Progenitor cell of endocrine pancreas (in vitro differentiated cells): ENCODE data around the gene VPS33A. TPM values are rescaled to one million over a fixed set of nuclear protein-coding genes. Genes with fewer than 3 reads are reported as not detected.
A peak's percentile ranks its signal among the peaks of the same experiment; 100 is the strongest.

ENCODE experiments used
- DNase-seq: peaks from one replicate; pipeline ENCODE4 v3.0.0; 2021; ENCODE audit warnings: low spot score; ENCODE audit not compliant: unreplicated experiment
- H3K27ac Mint-ChIP-seq: 2 replicates; pipeline ENCODE4 v1.8.0; 2021; ENCODE audit warnings: mild to moderate bottlenecking, moderate library complexity, mixed read lengths
- H3K27me3 Mint-ChIP-seq: 2 replicates; pipeline ENCODE4 v1.8.0; 2021; ENCODE audit warnings: mixed read lengths
- H3K36me3 Mint-ChIP-seq: 2 replicates; pipeline ENCODE4 v1.8.0; 2022; ENCODE audit warnings: mixed read lengths; ENCODE audit not compliant: insufficient read depth
- H3K4me1 Mint-ChIP-seq: 2 replicates; pipeline ENCODE4 v1.8.0; 2021; ENCODE audit warnings: low read depth, mixed read lengths
- H3K4me3 Mint-ChIP-seq: 2 replicates; pipeline ENCODE4 v1.8.0; 2021; ENCODE audit warnings: low read depth, mild to moderate bottlenecking, moderate library complexity, mixed read lengths
- H3K9me3 Mint-ChIP-seq: 2 replicates; pipeline ENCODE4 v1.8.0; 2021; ENCODE audit warnings: low read depth, mixed read lengths
- long read RNA-seq: library from polyadenylated mRNA; unstranded; transcript quantifications from one replicate; pipeline ENCODE4 v2.0.0, GENCODE V29; 2020
- total RNA-seq: library from RNA; stranded (reverse); gene quantifications from 2 replicates; pipeline ENCODE4 v1.2.1, GENCODE V29; 2021
- TF ChIP-seq, protein P1 (sequence below): fragments of 200-600 bp; sonication (generic); IDR thresholded peaks from one replicate; pipeline ENCODE4 v1.5.0; 2021; ENCODE audit warnings: antibody characterized with exemption, mild to moderate bottlenecking; ENCODE audit not compliant: unreplicated experiment

VPS33A gene
- total RNA-seq, result 33.2 and 40.4 TPM in 2 replicates
- long read RNA-seq, full-length matches to known transcripts, result 159 of 186 reads
- long read RNA-seq, partial matches to known transcripts, result 10 of 186 reads
- long read RNA-seq, other reads (novel, unspliced or antisense), result 17 of 186 reads

DNA sequence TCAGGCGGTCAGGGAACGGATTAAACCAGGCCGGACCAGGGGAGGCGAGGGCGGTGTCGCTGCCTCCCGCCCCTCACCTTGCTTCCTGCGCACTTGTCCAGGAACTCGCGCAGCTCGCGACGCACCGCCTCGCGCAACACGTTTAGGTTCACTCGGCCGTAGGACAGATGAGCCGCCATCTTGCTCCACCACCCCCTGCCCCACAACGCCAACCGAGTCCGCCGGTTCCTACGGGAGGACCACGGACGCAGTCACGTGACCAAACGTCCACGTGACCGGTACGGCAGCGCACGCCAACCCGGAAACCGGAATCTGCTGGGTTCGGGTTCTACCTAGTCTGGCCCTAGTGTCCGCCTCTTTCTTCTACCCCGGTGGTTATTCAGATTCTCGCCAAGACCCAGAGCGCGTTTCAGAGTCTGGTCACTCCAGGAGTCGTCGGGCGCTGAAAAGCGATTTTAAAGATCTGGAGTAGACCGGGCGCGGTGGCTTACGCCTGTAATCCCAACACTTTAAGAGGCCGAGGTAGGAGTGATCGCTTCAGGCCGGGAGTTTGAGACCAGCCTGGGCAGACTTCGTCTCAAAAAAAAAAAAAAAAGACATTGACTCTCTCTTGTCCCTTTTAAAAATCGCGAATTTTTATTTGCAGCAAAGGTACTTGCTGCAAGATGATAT lies at the start of gene VPS33A:
Gene VPS33A, minus strand, starts transcription at position 265 of the 672 bp plus-strand sequence. Its CDS starts 86 bp downstream, at position 179.
- Mint-ChIP-seq H3K4me1 (peaks cover 4% of the 10 kb centered on the region), H3K36me3 (peaks cover 8% of the 10 kb centered on the region), H3K27me3 (no peaks in the 10 kb centered on the region)

DNA sequence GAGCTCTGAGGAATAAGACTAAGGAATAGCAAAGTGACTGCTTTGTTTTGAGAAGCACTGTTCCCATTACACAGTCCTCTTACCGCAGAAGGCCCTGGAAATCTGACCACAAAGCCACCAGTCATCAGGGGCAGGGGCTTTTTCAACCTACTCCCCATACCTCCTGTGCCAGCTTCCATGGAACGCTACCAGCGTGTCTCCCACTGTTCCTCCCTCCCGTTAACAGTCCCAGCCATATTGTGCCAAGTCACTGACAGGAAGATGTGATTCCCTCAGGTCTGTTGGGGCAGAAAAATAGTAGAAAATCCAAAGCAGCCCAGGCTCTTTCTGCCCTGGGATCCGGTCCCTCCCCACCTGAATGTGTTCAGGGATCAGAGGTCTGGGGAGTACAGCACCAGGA lies 46.6 kb upstream of the VPS33A start:
- Mint-ChIP-seq H3K9me3 (no peaks in the 10 kb centered on the region), H3K27me3 (no peaks in the 10 kb centered on the region), H3K4me3 (no peak overlapping the region), H3K36me3 (peaks cover 20% of the 10 kb centered on the region), H3K27ac (no peak overlapping the region), H3K4me1 (no peaks in the 10 kb centered on the region)
- TF ChIP-seq, protein P1, sequence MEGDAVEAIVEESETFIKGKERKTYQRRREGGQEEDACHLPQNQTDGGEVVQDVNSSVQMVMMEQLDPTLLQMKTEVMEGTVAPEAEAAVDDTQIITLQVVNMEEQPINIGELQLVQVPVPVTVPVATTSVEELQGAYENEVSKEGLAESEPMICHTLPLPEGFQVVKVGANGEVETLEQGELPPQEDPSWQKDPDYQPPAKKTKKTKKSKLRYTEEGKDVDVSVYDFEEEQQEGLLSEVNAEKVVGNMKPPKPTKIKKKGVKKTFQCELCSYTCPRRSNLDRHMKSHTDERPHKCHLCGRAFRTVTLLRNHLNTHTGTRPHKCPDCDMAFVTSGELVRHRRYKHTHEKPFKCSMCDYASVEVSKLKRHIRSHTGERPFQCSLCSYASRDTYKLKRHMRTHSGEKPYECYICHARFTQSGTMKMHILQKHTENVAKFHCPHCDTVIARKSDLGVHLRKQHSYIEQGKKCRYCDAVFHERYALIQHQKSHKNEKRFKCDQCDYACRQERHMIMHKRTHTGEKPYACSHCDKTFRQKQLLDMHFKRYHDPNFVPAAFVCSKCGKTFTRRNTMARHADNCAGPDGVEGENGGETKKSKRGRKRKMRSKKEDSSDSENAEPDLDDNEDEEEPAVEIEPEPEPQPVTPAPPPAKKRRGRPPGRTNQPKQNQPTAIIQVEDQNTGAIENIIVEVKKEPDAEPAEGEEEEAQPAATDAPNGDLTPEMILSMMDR, result no peak
- no peak for DNase-seq

More for the DNA sequence above, at the start of gene VPS33A:
- H3K9me3 Mint-ChIP-seq, result no peaks in the 10 kb centered on the region
- H3K27ac Mint-ChIP-seq, result peak within 1 kb of the TSS; percentile 100
- peak; percentile 96 for DNase-seq
- TF ChIP-seq, protein P1, result no peak
- H3K4me3 Mint-ChIP-seq, result peak within 1 kb of the TSS; percentile 95

DNA sequence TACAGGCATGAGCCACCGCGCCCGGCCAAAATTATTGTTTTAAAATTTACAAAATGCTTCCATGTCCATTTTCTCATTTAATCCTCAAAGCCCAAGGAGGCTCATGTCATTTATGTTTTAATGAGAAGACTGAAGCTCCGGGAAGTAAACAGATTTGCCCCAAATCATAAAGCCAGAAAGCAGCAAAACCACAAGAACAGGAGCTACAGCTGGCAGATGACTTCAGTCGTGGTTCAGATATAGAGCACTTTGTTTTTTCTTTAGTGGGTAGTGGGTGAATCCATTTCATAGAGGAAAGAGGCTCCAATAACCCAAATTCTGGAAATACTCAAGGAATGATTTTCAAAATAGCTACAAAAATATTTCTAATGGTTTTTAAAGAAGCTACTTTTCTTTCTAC lies 45.4 kb upstream of the VPS33A start:
- DNase-seq, result no peak
- peaks cover 17% of the 10 kb centered on the region for H3K36me3 Mint-ChIP-seq
- no peak overlapping the region for H3K4me3 Mint-ChIP-seq
- H3K4me1 Mint-ChIP-seq, result no peaks in the 10 kb centered on the region
- H3K27ac Mint-ChIP-seq, result peak overlapping the region; percentile 13
- H3K9me3 Mint-ChIP-seq, result no peaks in the 10 kb centered on the region
- no peaks in the 10 kb centered on the region for H3K27me3 Mint-ChIP-seq
- TF ChIP-seq, protein P1, result no peak

DNA sequence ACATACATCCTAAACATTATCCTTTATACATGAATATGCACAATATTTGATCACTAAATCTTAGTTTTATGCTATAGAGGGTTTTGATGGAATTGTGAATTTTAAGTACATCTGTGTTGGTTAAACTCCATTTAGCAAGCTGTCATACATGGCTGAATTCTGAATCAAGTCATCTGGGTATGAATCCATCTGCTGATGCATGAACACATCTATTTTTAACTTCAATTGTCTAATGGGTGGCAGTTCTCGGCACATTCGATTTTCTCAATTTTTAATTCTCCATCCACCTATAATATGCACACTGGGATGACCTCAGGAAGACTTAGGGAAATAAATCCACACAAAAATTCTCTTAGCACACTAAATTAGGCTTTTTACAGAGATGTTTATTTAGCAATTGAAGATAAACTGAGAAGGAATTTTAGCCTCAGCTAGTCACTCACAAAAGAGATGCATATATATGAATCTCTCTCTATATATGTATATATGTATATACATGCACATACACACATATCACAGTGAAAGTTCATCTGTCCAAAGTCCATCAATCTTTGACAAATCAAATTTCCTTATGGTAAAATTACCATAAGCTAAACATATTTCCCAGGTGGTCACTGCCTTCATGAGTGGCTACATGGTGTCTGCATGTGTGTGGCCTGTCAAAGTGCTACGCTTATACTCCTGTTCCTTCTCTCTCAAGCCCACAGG lies 44.5 kb upstream of the VPS33A start:
- no peaks in the 10 kb centered on the region for H3K4me1 Mint-ChIP-seq

DNA sequence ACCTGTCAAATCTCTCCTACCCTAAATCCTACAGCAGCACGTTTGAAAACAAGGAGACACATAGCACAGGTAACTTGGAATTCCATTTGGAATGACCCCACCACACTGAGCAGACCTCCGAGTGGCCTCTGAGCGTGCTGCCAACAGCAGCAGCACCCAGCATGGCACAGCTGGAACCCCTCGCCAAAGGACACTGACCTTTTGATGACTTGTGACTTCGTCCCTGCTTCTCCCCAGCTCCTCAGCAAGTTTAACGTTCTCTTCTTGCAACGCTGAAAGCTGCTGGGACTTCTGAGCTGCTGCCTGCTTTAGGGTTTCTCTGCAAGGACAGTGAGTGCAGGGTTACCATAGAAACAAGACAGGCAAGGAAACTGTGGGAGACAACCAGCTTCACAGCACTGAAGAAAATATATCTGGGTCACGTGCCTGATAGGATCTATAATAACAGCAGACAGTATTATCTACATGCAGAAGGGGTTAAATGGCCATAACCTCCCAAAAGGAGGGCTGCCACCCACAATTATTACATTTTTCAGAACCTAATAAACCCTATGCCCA lies 43.3 kb upstream of the VPS33A start:
- Mint-ChIP-seq H3K4me3 (no peak overlapping the region), H3K4me1 (no peaks in the 10 kb centered on the region), H3K27ac (no peak overlapping the region), H3K36me3 (peaks cover 10% of the 10 kb centered on the region), H3K9me3 (no peaks in the 10 kb centered on the region), H3K27me3 (no peaks in the 10 kb centered on the region)
- TF ChIP-seq, protein P1, result no peak
- DNase-seq, result no peak

More for the DNA sequence above, 44.5 kb upstream of the VPS33A start:
- Mint-ChIP-seq H3K36me3 (peaks cover 17% of the 10 kb centered on the region), H3K27me3 (no peaks in the 10 kb centered on the region), H3K4me3 (no peak overlapping the region), H3K9me3 (no peaks in the 10 kb centered on the region), H3K27ac (no peak overlapping the region)
- TF ChIP-seq, protein P1, result no peak
- DNase-seq, result no peak
